ENCODE results near the gene CEACAM7.

DNA sequence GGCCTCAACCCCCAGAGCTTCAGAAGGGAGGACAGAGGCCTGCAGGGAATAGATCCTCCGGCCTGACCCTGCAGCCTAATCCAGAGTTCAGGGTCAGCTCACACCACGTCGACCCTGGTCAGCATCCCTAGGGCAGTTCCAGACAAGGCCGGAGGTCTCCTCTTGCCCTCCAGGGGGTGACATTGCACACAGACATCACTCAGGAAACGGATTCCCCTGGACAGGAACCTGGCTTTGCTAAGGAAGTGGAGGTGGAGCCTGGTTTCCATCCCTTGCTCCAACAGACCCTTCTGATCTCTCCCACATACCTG lies 19.4 kb upstream of the CEACAM7 start:
- TF ChIP-seq POLR2A (IDR thresholded peaks at IDR 0.05): no peak
- TF ChIP-seq, protein P1, sequence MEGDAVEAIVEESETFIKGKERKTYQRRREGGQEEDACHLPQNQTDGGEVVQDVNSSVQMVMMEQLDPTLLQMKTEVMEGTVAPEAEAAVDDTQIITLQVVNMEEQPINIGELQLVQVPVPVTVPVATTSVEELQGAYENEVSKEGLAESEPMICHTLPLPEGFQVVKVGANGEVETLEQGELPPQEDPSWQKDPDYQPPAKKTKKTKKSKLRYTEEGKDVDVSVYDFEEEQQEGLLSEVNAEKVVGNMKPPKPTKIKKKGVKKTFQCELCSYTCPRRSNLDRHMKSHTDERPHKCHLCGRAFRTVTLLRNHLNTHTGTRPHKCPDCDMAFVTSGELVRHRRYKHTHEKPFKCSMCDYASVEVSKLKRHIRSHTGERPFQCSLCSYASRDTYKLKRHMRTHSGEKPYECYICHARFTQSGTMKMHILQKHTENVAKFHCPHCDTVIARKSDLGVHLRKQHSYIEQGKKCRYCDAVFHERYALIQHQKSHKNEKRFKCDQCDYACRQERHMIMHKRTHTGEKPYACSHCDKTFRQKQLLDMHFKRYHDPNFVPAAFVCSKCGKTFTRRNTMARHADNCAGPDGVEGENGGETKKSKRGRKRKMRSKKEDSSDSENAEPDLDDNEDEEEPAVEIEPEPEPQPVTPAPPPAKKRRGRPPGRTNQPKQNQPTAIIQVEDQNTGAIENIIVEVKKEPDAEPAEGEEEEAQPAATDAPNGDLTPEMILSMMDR (IDR thresholded peaks at IDR 0.05): no peak
